Stomach (tissue), 9 donors: Measurements from ENCODE around the gene LTB4R. TPM values are rescaled to one million over a fixed set of nuclear protein-coding genes. Genes with fewer than 3 reads are reported as not detected.
"Not testable (repeated sequence)": the region's sequence is repeated elsewhere in the genome, so short reads cannot be mapped to it uniquely, and the experiment has no call there.

ENCODE experiments used
- DNase-seq, 2 donors: peaks; one replicate each; pipeline versions ENCODE4 v3.0.0 to v3.0.0-alpha.2; 2013 to 2019
- H3K27ac ChIP-seq, 5 donors: fragments of 200-600 bp in 4 of 5; sonication (generic) in 4 of 5; one replicate each; pipeline ENCODE4 v1.5.1; 2013 to 2019; ENCODE audit warnings: mild to moderate bottlenecking in 1 of 5, moderate library complexity in 1 of 5
- H3K27me3 ChIP-seq, 3 donors: fragments of 200-600 bp; sonication (generic); one replicate each; pipeline ENCODE4 v1.5.1; 2017 to 2019; ENCODE audit warnings: mixed run types in 1 of 3
- H3K36me3 ChIP-seq, 4 donors: fragments of 200-600 bp; sonication (generic); 1 replicate in 3 of 4; 2 replicates in 1 of 4; pipeline ENCODE4 v1.5.1; 2016 to 2019
- H3K4me1 ChIP-seq, 4 donors: fragments of 200-600 bp; sonication (generic); one replicate each; pipeline ENCODE4 v1.5.1; 2016 to 2019
- H3K4me3 ChIP-seq, 4 donors: fragments of 200-600 bp; sonication (generic) in 3 of 4; one replicate each; pipeline ENCODE4 v1.5.1; 2016 to 2019; ENCODE audit warnings: mild to moderate bottlenecking in 1 of 4
- H3K9me3 ChIP-seq, 4 donors: fragments of 200-600 bp; sonication (generic); one replicate each; pipeline ENCODE4 v1.5.1; 2016 to 2019
- CTCF ChIP-seq, 7 experiments: fragments of 450-650 bp in 4 of 7; fragments of 200-600 bp in 3 of 7; sonication (generic) in 3 of 7; IDR thresholded peaks; one replicate each; pipeline ENCODE4 v1.5.1; 2016 to 2019; ENCODE audit warnings: antibody characterized with exemption in 7 of 7, control low read depth in 2 of 7, mild to moderate bottlenecking in 1 of 7
- EP300 ChIP-seq: sonication (generic); formaldehyde crosslinking; IDR thresholded peaks from one replicate; pipeline ENCODE4 v1.6.1; 2017; ENCODE audit warnings: antibody characterized with exemption
- POLR2A ChIP-seq, 4 donors: fragments of 450-650 bp; IDR thresholded peaks; one replicate each; pipeline ENCODE4 v1.6.1; 2016; ENCODE audit warnings: antibody characterized with exemption in 4 of 4, control low read depth in 2 of 4, mild to moderate bottlenecking in 1 of 4, moderate library complexity in 1 of 4
- POLR2AphosphoS5 ChIP-seq, 3 donors: sonication (generic); formaldehyde crosslinking; IDR thresholded peaks; one replicate each; pipeline ENCODE4 v1.6.1; 2016; ENCODE audit warnings: antibody characterized with exemption in 3 of 3
- WGBS, 5 donors: extraction: QIAGEN DNeasy Blood & Tissue Kit in 3 of 5; methylation state at CpG; one replicate each; pipeline versions ENCODE4 v1.1.5 to v1.1.7; 2013 to 2018; 5-methylcytosine and 5-hydroxymethylcytosine counted together
- intact Hi-C: fragments of 100-400 bp; cut with DNase I; formaldehyde crosslinking; loops from one replicate; pipeline ENCODE4 v1.15.1; 2023; ENCODE audit warnings: low total_unique reads
- polyA plus RNA-seq, 3 donors: library from polyadenylated mRNA; stranded (reverse); fragments of 200-250 nt; gene quantifications; one replicate each; pipeline ENCODE4 v1.2.3, GENCODE V29; 2013
- total RNA-seq, 5 donors: library from RNA; depleted of rRNA; stranded (reverse); fragments of >200 nt; gene quantifications; one replicate each; pipeline versions ENCODE4 v1.1.0 to v1.2.3, GENCODE V29; 2014 to 2016
- donor health status: healthy with polysubstance abuse.
- donor health status: Bipolar disorder and iron deficiency.
- donor health status: healthy.

Gene LTB4R
- total and polyA plus RNA-seq, 8 donors, result 1.4 to 92.8 (median 21.6) TPM; not detected in 1

GRCh38 chr14:24353559-24354481, 42.5 kb downstream of the LTB4R start:
- peak overlapping the region; percentile 30 to 71 (median 42) for H3K27ac ChIP-seq

GRCh38 chr14:24354482-24354825, 43.2 kb downstream of the LTB4R start:
- WGBS, 5 donors, result 73 to 83% (median 76%) methylated on average over 3 of the region's 3 CpGs
- intact Hi-C loops, H3K9me3 ChIP-seq, H3K4me3 ChIP-seq, H3K36me3 ChIP-seq, DNase-seq: not testable (repeated sequence)
- Histone ChIP-seq H3K4me1 (peaks cover 0 to 22% (median 11%) of the 10 kb centered on the region in 4 donors), H3K27ac (peak overlapping the region in 4 of 5 donors; percentile 30 to 71 (median 50)), H3K27me3 (peaks cover 0 to 11% (median 0%) of the 10 kb centered on the region in 3 donors)

More at GRCh38 chr14:24353559-24354481, 42.5 kb downstream of the LTB4R start:
- DNase-seq, result no peak
- no peak overlapping the region for H3K4me3 ChIP-seq
- WGBS, 5 donors, result 54 to 80% (median 75%) methylated on average over 5 of the region's 5 CpGs
- no peaks in the 10 kb centered on the region for H3K36me3 ChIP-seq
- TF ChIP-seq CTCF (IDR thresholded peaks at IDR 0.05) (no peak), POLR2AphosphoS5 (IDR thresholded peaks at IDR 0.05) (peak in 1 of 3 donors; percentile 18)
- intact Hi-C loops, result no loop called here
- peaks cover 0 to 11% (median 0%) of the 10 kb centered on the region in 3 donors for H3K27me3 ChIP-seq
- peaks cover 0 to 22% (median 11%) of the 10 kb centered on the region in 4 donors for H3K4me1 ChIP-seq
- no peaks in the 10 kb centered on the region for H3K9me3 ChIP-seq

GRCh38 chr14:24355009-24355408, 43.7 kb downstream of the LTB4R start:
- Histone ChIP-seq H3K36me3 (no peaks in the 10 kb centered on the region), H3K27me3 (peaks cover 0 to 11% (median 0%) of the 10 kb centered on the region in 3 donors), H3K4me1 (peaks cover 0 to 22% (median 11%) of the 10 kb centered on the region in 4 donors), H3K27ac (peak overlapping the region in 1 of 5 donors; percentile 71), H3K9me3 (no peaks in the 10 kb centered on the region), H3K4me3 (no peak overlapping the region)
- intact Hi-C loops, result no loop called here
- no peak for DNase-seq
- TF ChIP-seq CTCF (IDR thresholded peaks at IDR 0.05) (no peak), POLR2A (IDR thresholded peaks at IDR 0.05) (no peak), EP300 (no peak), POLR2AphosphoS5 (IDR thresholded peaks at IDR 0.05) (no peak)
- WGBS, 5 donors, result 86 to 91% (median 88%) methylated on average over 7 of the region's 7 CpGs

GRCh38 chr14:24356208-24356607, 44.9 kb downstream of the LTB4R start:
- no peaks in the 10 kb centered on the region for H3K36me3 ChIP-seq
- no peak overlapping the region for H3K4me3 ChIP-seq

More at GRCh38 chr14:24356208-24356607, 44.9 kb downstream of the LTB4R start:
- Histone ChIP-seq H3K27me3 (peaks cover 0 to 11% (median 0%) of the 10 kb centered on the region in 3 donors), H3K4me1 (peaks cover 0 to 22% (median 11%) of the 10 kb centered on the region in 4 donors), H3K27ac (no peak overlapping the region), H3K9me3 (no peaks in the 10 kb centered on the region)
- TF ChIP-seq POLR2A (IDR thresholded peaks at IDR 0.05) (no peak), EP300 (no peak), POLR2AphosphoS5 (IDR thresholded peaks at IDR 0.05) (no peak), CTCF (IDR thresholded peaks at IDR 0.05) (no peak)
- no peak for DNase-seq
- intact Hi-C loops, result no loop called here
- 88 to 97% (median 91%) methylated on average over 4 of the region's 4 CpGs for WGBS, 5 donors
